ENCODE measurements around the gene PAK5.

PAK5 gene

GRCh38 chr20:9744551-9744950, 94.3 kb downstream of the PAK5 start:
- Histone ChIP-seq H3K9me3 (no peaks in the 10 kb centered on the region), H3K27me3 (no peaks in the 10 kb centered on the region), H4K20me1 (no peaks in the 10 kb centered on the region), H3K4me1 (peaks cover 13% of the 10 kb centered on the region), H3K4me3 (no peak overlapping the region), H3K4me2 (0 out of 2 replicates have a peak overlapping the region, but pooled peaks have one; percentile 3), H3K27ac (no peak overlapping the region), H3K36me3 (no peaks in the 10 kb centered on the region), H3K9ac (no peak overlapping the region)
- TF ChIP-seq Cebpa-rat (IDR thresholded peaks at IDR 0.05): no peak

- no peak overlapping the region for H3K9ac ChIP-seq
- H3K27ac ChIP-seq: no peak overlapping the region
- H3K4me3 ChIP-seq: no peak overlapping the region
- H3K36me3 ChIP-seq: no peaks in the 10 kb centered on the region
- H4K20me1 ChIP-seq: no peaks in the 10 kb centered on the region
- H3K27me3 ChIP-seq: no peaks in the 10 kb centered on the region
- no peak overlapping the region for H3K4me2 ChIP-seq
- peaks cover 13% of the 10 kb centered on the region for H3K4me1 ChIP-seq
- H3K9me3 ChIP-seq: no peaks in the 10 kb centered on the region
- no peak for TF ChIP-seq Cebpa-rat (IDR thresholded peaks at IDR 0.05)
Observed at GRCh38 chr20:9743871-9744270, 95.0 kb downstream of the PAK5 start.

- H4K20me1 ChIP-seq: no peaks in the 10 kb centered on the region
- no peaks in the 10 kb centered on the region for H3K36me3 ChIP-seq
- no peaks in the 10 kb centered on the region for H3K27me3 ChIP-seq
- H3K9ac ChIP-seq: no peak overlapping the region
- H3K4me1 ChIP-seq: peaks cover 13% of the 10 kb centered on the region
- H3K27ac ChIP-seq: no peak overlapping the region
- no peak overlapping the region for H3K4me3 ChIP-seq
- H3K4me2 ChIP-seq: no peak overlapping the region
- H3K9me3 ChIP-seq: no peaks in the 10 kb centered on the region
- TF ChIP-seq Cebpa-rat (IDR thresholded peaks at IDR 0.05): no peak
Observed at GRCh38 chr20:9742821-9743220, 96.1 kb downstream of the PAK5 start.

GRCh38 chr20:9741996-9742395, 96.9 kb downstream of the PAK5 start:
- H3K9ac ChIP-seq: no peak overlapping the region
- H3K4me2 ChIP-seq: no peak overlapping the region
- H3K36me3 ChIP-seq: no peaks in the 10 kb centered on the region
- no peaks in the 10 kb centered on the region for H3K27me3 ChIP-seq
- no peak overlapping the region for H3K27ac ChIP-seq
- H4K20me1 ChIP-seq: no peaks in the 10 kb centered on the region
- H3K9me3 ChIP-seq: no peaks in the 10 kb centered on the region
- H3K4me1 ChIP-seq: peaks cover 13% of the 10 kb centered on the region
- TF ChIP-seq Cebpa-rat (IDR thresholded peaks at IDR 0.05): no peak
- H3K4me3 ChIP-seq: no peak overlapping the region

- no peaks in the 10 kb centered on the region for H3K27me3 ChIP-seq
- H3K4me3 ChIP-seq: no peak overlapping the region
- H3K27ac ChIP-seq: no peak overlapping the region
- H3K9ac ChIP-seq: no peak overlapping the region
- no peaks in the 10 kb centered on the region for H4K20me1 ChIP-seq
- H3K36me3 ChIP-seq: no peaks in the 10 kb centered on the region
- H3K4me1 ChIP-seq: peaks cover 13% of the 10 kb centered on the region
- no peak overlapping the region for H3K4me2 ChIP-seq
- no peaks in the 10 kb centered on the region for H3K9me3 ChIP-seq
- TF ChIP-seq Cebpa-rat (IDR thresholded peaks at IDR 0.05): no peak
Observed at GRCh38 chr20:9740486-9740885, 98.4 kb downstream of the PAK5 start.

- no peaks in the 10 kb centered on the region for H4K20me1 ChIP-seq
- no peak overlapping the region for H3K4me3 ChIP-seq
- H3K4me1 ChIP-seq: peaks cover 13% of the 10 kb centered on the region
- no peaks in the 10 kb centered on the region for H3K36me3 ChIP-seq
- H3K27ac ChIP-seq: no peak overlapping the region
- H3K27me3 ChIP-seq: no peaks in the 10 kb centered on the region
- H3K9me3 ChIP-seq: no peaks in the 10 kb centered on the region
- H3K4me2 ChIP-seq: no peak overlapping the region
- no peak for TF ChIP-seq Cebpa-rat (IDR thresholded peaks at IDR 0.05)
- H3K9ac ChIP-seq: no peak overlapping the region
Observed at GRCh38 chr20:9739991-9740390, 98.9 kb downstream of the PAK5 start.

GRCh38 chr20:9736373-9736772, 102.5 kb downstream of the PAK5 start:
- Histone ChIP-seq H3K36me3 (no peaks in the 10 kb centered on the region), H3K27me3 (no peaks in the 10 kb centered on the region), H3K9me3 (no peaks in the 10 kb centered on the region), H4K20me1 (no peaks in the 10 kb centered on the region), H3K4me2 (no peak overlapping the region), H3K27ac (no peak overlapping the region), H3K4me3 (no peak overlapping the region), H3K9ac (no peak overlapping the region), H3K4me1 (no peaks in the 10 kb centered on the region)
- no peak for TF ChIP-seq Cebpa-rat (IDR thresholded peaks at IDR 0.05)

- Histone ChIP-seq H3K9ac (no peak overlapping the region), H3K4me3 (no peak overlapping the region), H4K20me1 (no peaks in the 10 kb centered on the region), H3K4me2 (no peak overlapping the region), H3K27me3 (no peaks in the 10 kb centered on the region), H3K9me3 (no peaks in the 10 kb centered on the region), H3K36me3 (no peaks in the 10 kb centered on the region), H3K27ac (no peak overlapping the region), H3K4me1 (no peaks in the 10 kb centered on the region)
- no peak for TF ChIP-seq Cebpa-rat (IDR thresholded peaks at IDR 0.05)
Observed at GRCh38 chr20:9723501-9724202, 115.2 kb downstream of the PAK5 start.

GRCh38 chr20:9711872-9712271, 127.0 kb downstream of the PAK5 start:
- no peaks in the 10 kb centered on the region for H4K20me1 ChIP-seq
- H3K36me3 ChIP-seq: no peaks in the 10 kb centered on the region
- TF ChIP-seq Cebpa-rat (IDR thresholded peaks at IDR 0.05): no peak
- H3K4me3 ChIP-seq: no peak overlapping the region
- no peak overlapping the region for H3K9ac ChIP-seq
- no peaks in the 10 kb centered on the region for H3K27me3 ChIP-seq
- no peak overlapping the region for H3K4me2 ChIP-seq
- H3K27ac ChIP-seq: no peak overlapping the region
- no peaks in the 10 kb centered on the region for H3K4me1 ChIP-seq
- no peaks in the 10 kb centered on the region for H3K9me3 ChIP-seq

- Histone ChIP-seq H3K4me3 (no peak overlapping the region), H3K27me3 (no peaks in the 10 kb centered on the region), H4K20me1 (no peaks in the 10 kb centered on the region), H3K9ac (no peak overlapping the region), H3K36me3 (no peaks in the 10 kb centered on the region), H3K4me1 (no peaks in the 10 kb centered on the region), H3K9me3 (no peaks in the 10 kb centered on the region), H3K4me2 (no peak overlapping the region), H3K27ac (no peak overlapping the region)
- TF ChIP-seq Cebpa-rat (IDR thresholded peaks at IDR 0.05): no peak
Observed at GRCh38 chr20:9710685-9711084, 128.2 kb downstream of the PAK5 start.
